HG02970 (cell line): ENCODE measurements around the gene TFF1.

Experiments
- ATAC-seq: cut with Tn5 transposase; IDR thresholded peaks from one replicate; pipeline ENCODE4 v1.9.1; 2021; ENCODE audit warnings: mild to moderate bottlenecking, moderate library complexity, moderate number of reproducible peaks; ENCODE audit not compliant: unreplicated experiment, low FRiP score

Gene TFF1

GRCh38 chr21:42330380-42331371, 35.7 kb downstream of the TFF1 start:
- no peak for ATAC-seq

DNA sequence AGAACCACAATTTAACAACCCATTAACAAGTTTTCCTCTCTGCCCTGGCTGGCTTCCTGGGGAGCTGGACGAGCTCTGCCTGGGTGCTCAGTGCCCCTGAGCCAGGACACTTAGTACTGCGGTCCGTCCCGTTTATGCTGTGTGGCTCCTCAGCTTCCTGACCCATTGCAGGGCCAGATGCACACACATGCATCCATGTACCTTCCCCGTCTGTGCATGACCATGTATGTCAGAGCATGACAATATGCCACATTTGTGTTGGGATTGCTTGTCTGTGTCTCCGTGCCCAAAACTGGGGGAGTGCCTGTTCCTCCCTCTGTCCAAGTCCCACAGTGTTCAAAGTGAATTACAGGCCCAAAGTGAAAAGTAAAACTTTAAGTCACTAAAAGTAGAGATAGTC, 41.4 kb downstream of the TFF1 start:
- ATAC-seq = no peak

DNA sequence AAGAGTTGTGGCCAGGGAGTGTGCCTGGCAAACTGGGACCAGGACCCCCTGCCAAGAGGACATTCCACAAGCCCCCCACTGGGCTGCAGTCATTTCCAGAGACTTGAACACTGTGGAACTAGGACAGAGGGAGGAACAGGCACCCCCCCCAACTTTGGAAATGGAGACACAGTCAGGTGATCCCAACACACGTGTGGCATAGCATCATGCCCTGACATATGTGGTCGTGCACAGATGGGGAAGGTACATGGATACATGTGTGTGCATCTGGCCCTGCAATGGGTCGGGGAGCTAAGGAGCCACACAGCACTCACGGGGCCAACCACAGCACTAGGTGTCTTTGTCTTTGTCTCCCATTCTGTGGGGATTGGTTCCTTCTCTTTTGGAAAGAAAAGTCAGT, 44.5 kb downstream of the TFF1 start:
- no peak for ATAC-seq

DNA sequence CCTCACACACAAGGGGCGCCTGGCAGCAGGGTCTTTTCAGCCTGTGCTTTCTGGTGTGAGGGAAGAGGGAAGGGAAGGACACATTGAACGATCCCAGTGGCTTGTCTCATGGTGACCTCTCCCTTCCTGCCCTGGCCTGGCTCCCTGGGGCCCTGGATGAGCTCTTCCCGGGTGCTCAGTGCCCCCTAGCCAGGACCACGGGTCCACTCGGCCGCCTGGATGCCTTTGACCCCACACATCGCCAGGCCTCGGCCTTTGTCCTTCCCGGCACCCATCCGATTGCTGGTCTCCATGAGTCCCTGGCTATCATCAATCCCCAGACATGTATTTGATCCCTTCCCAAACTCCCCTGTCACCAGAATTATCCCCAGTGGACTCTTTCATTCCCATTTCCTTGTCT, 45.1 kb downstream of the TFF1 start:
- no peak for ATAC-seq

- ATAC-seq = no peak
Observed at GRCh38 chr21:42320791-42321190, 45.5 kb downstream of the TFF1 start.

GRCh38 chr21:42319851-42320572, 46.3 kb downstream of the TFF1 start:
- no peak for ATAC-seq

GRCh38 chr21:42319376-42319775, 47.0 kb downstream of the TFF1 start:
- no peak for ATAC-seq

GRCh38 chr21:42317826-42318746, 48.2 kb downstream of the TFF1 start:
- no peak for ATAC-seq

- no peak for ATAC-seq
Observed at GRCh38 chr21:42317341-42317741, 49.0 kb downstream of the TFF1 start.

DNA sequence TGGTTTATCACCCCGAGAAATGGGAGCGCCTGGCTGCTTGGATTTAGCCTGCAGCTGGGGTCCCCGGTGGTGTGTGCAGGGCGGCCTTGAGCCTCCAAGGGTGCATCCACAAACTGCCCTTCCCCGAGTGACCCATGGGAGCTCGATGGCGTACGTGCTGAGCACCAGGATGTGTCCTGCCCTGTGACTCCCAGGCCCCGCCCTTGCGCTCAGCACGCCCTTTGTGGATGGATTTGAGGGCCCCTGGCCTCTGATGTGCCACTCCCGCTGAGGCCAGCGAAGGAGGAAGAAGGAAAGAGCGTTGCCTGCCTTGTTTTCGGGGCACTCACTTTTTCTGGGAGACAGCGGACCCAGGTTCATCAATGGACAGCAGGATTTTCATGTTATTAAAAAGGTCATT, 49.4 kb downstream of the TFF1 start:
- no peak for ATAC-seq

GRCh38 chr21:42315296-42315891, 50.9 kb downstream of the TFF1 start, which contains the start of gene TFF3:
Gene TFF3 (minus strand): TSS chr21:42315409. CDS start chr21:42315374, 35 bp downstream.
- ATAC-seq = no peak

DNA sequence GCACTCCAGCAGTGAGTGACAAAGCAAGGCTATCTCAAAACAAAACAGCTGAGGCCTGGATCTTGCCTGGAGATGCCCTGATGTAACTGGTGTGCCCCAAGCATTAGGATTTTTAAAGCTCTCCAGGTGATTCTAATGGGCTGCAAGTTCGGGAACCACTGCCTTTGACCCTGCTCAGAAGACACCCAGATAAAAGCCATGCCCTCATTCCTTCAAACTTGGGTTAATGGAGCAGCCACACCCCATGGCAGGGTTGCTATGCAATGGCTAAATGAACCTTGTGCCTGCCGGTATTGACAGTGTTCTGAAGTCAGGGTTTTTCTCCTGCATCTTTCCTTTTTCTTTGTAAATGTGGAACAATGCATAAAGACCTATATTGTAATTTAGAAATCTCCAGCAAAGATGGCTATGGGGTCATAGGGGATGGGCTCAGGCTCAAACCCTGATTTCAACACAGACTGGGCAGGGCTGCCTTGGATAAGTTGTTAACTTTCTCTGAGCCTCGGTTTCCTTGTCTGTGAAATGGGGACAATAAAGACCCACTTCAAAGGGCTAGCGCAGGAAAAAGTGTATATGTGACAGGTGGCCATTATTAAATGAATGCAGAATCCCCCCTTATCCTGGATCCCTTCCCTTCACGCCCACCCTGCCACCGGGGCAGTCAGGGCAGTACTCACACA, 51.6 kb downstream of the TFF1 start:
- no peak for ATAC-seq

- no peak for ATAC-seq
Observed at GRCh38 chr21:42313501-42313969, 52.8 kb downstream of the TFF1 start.

DNA sequence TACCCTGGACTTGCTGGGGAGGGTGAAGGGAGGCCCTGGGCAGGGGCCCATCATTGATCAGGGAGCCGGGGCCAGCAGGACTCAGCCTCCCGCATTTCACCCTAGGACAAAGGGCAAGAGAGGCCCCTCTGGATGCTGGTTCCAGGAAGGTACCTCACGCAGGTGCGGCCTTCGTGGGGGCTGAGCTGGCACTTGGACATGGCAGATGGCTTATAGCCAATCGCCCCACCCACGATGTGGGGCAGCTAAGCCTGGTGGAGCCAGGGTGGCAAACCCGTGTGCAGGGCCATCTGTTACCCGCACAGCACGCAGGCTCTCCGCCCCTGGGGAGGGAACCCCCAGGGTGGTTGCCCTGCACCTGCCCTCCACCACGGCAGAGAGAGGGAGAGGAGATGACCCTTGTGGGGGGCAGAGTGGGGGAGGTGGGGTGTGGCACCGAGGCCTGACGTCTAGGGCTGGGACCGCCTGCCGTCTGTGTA, 53.7 kb downstream of the TFF1 start:
- no peak for ATAC-seq
